Right kidney (tissue), 1 donor: ENCODE data around the gene THAP11.
A peak's percentile ranks its signal among the peaks of the same experiment; 100 is the strongest.

Experiments used
- DNase-seq: peaks from one replicate; pipeline ENCODE4 v3.0.0-alpha.2; 2016

The THAP11 gene

GRCh38 chr16:67883146-67883871, 41.2 kb downstream of the THAP11 start:
- DNase-seq, result no peak

- DNase-seq, result peak; percentile 38
Observed at GRCh38 chr16:67883872-67884261, 41.7 kb downstream of the THAP11 start.

GRCh38 chr16:67884684-67885083, 42.6 kb downstream of the THAP11 start, which contains the start of gene NRN1L:
TSS of gene NRN1L (plus strand) at chr16:67884885. CDS start at chr16:67884904, 19 bp downstream.
- DNase-seq, result peak; percentile 55

- no peak for DNase-seq
Observed at GRCh38 chr16:67885545-67885944, 43.4 kb downstream of the THAP11 start.

- no peak for DNase-seq
Observed at GRCh38 chr16:67885976-67886375, 43.9 kb downstream of the THAP11 start.

GRCh38 chr16:67886387-67886786, 44.3 kb downstream of the THAP11 start:
- DNase-seq, result no peak

GRCh38 chr16:67888331-67888730, 46.2 kb downstream of the THAP11 start:
- DNase-seq, result no peak

GRCh38 chr16:67892375-67892774, 50.3 kb downstream of the THAP11 start:
- DNase-seq, result no peak

- peak; percentile 95 for DNase-seq
Observed at GRCh38 chr16:67892899-67893742, 51.0 kb downstream of the THAP11 start, which contains the start of gene PSKH1. TSS of gene PSKH1 (plus strand) at chr16:67893254. CDS start at chr16:67908750, 15,496 bp downstream.
